HepG2 (cell line): ENCODE measurements around the gene PCBP2. TPM values are rescaled to one million over a fixed set of nuclear protein-coding genes. Genes with fewer than 3 reads are reported as not detected.
A peak's percentile ranks its signal among the peaks of the same experiment; 100 is the strongest.

ENCODE experiments used
- ETV6 ChIP-seq: sonication (generic); formaldehyde crosslinking; conservative IDR thresholded peaks from 2 replicates; pipeline ENCODE4 v1.4.0; 2020; ENCODE audit warnings: missing genetic modification reagents
- HIVEP1 ChIP-seq: sonication (generic); formaldehyde crosslinking; IDR thresholded peaks from 2 replicates; pipeline ENCODE4 v1.4.0; 2020; ENCODE audit warnings: mild to moderate bottlenecking, missing genetic modification reagents
- HMGA1 ChIP-seq: sonication (generic); formaldehyde crosslinking; conservative IDR thresholded peaks from 2 replicates; pipeline ENCODE4 v1.4.0; 2020; ENCODE audit warnings: missing genetic modification reagents
- MYC ChIP-seq: sonication (generic); formaldehyde crosslinking; IDR thresholded peaks from 2 replicates; pipeline ENCODE4 v1.9.0; 2021; ENCODE audit warnings: missing genetic modification reagents, borderline replicate concordance
- NFE2L1 ChIP-seq: sonication (generic); formaldehyde crosslinking; IDR thresholded peaks from 2 replicates; pipeline ENCODE4 v1.4.0; 2020; ENCODE audit warnings: missing genetic modification reagents, mild to moderate bottlenecking, borderline replicate concordance
- NFIC ChIP-seq: IDR thresholded peaks from 2 replicates; pipeline ENCODE4 v1.6.1; 2012; ENCODE audit warnings: mild to moderate bottlenecking, low read length, inconsistent platforms
- NR1H2 ChIP-seq: sonication (generic); formaldehyde crosslinking; IDR thresholded peaks from 2 replicates; pipeline ENCODE4 v1.8.1; 2022; ENCODE audit warnings: low read depth, missing genetic modification reagents, borderline replicate concordance
- SNAPC2 ChIP-seq: sonication (generic); formaldehyde crosslinking; IDR thresholded peaks from 2 replicates; pipeline ENCODE4 v1.8.1; 2022; ENCODE audit warnings: mild to moderate bottlenecking, missing genetic modification reagents
- ZBTB46 ChIP-seq: sonication (generic); formaldehyde crosslinking; IDR thresholded peaks from 2 replicates; pipeline ENCODE4 v1.4.0; 2020; ENCODE audit warnings: mild to moderate bottlenecking, missing genetic modification reagents, borderline replicate concordance
- ZHX1 ChIP-seq: sonication (generic); formaldehyde crosslinking; IDR thresholded peaks from 2 replicates; pipeline ENCODE4 v1.8.1; 2022; ENCODE audit warnings: low read depth, mild to moderate bottlenecking, missing genetic modification reagents
- ZMAT5 ChIP-seq: sonication (generic); formaldehyde crosslinking; IDR thresholded peaks from 2 replicates; pipeline ENCODE4 v1.5.0; 2020; ENCODE audit warnings: mild to moderate bottlenecking, low read depth, missing genetic modification reagents, borderline replicate concordance
- ZMYM3 ChIP-seq: sonication (generic); formaldehyde crosslinking; IDR thresholded peaks from 2 replicates; pipeline ENCODE4 v1.5.1; 2020; ENCODE audit warnings: mild to moderate bottlenecking, missing genetic modification reagents
- ZNF282 ChIP-seq: fragments of 450-650 bp; IDR thresholded peaks from 2 replicates; pipeline ENCODE4 v1.6.1; 2018; ENCODE audit not compliant: partially characterized antibody
- ZNF564 ChIP-seq: sonication (generic); formaldehyde crosslinking; IDR thresholded peaks from 2 replicates; pipeline ENCODE4 v1.8.1; 2023; ENCODE audit warnings: mild to moderate bottlenecking, missing genetic modification reagents
- ZNF775 ChIP-seq: sonication (generic); formaldehyde crosslinking; IDR thresholded peaks from 2 replicates; pipeline ENCODE4 v1.4.0; 2020; ENCODE audit warnings: missing genetic modification reagents, mild to moderate bottlenecking, moderate library complexity, borderline replicate concordance
- ZNF879 ChIP-seq: sonication (generic); formaldehyde crosslinking; IDR thresholded peaks from 2 replicates; pipeline ENCODE4 v1.8.1; 2023; ENCODE audit warnings: missing genetic modification reagents
- polyA plus RNA-seq, 8 experiments: library from polyadenylated mRNA; depleted of rRNA in 3 of 8; stranded (reverse) in 7 of 8; unstranded in 1 of 8; fragments of >200 nt; fragmentation: Illumina TruSeq in 4 of 8; extraction: Trizol in 4 of 8; gene quantifications; 2 replicates each; pipeline versions ENCODE4 v1.2.1 to v1.2.3, GENCODE V29; 2011 to 2016; ENCODE audit warnings: low read depth in 4 of 8, missing spikeins in 1 of 8, mixed read lengths in 1 of 8; ENCODE audit not compliant: insufficient read depth in 1 of 8
- total RNA-seq, 5 experiments: library from RNA; depleted of rRNA; stranded (reverse); fragments of >200 nt; fragmentation: Illumina TruSeq; extraction: Trizol; gene quantifications; 2 replicates each; pipeline ENCODE4 v1.2.3, GENCODE V29; 2016; ENCODE audit warnings: low read depth in 1 of 5
- TF ChIP-seq, protein P1 (sequence below): sonication (generic); formaldehyde crosslinking; IDR thresholded peaks from 2 replicates; pipeline ENCODE4 v1.8.1; 2023; ENCODE audit warnings: mild to moderate bottlenecking, moderate library complexity, missing genetic modification reagents
- TF ChIP-seq, protein P2 (sequence below): sonication (generic); formaldehyde crosslinking; IDR thresholded peaks from 2 replicates; pipeline ENCODE4 v1.8.0; 2022; ENCODE audit warnings: low read depth, missing genetic modification reagents
- TF ChIP-seq, protein P3 (sequence below): sonication (generic); formaldehyde crosslinking; IDR thresholded peaks from 2 replicates; pipeline ENCODE4 v1.8.0; 2022; ENCODE audit warnings: missing genetic modification reagents, mild to moderate bottlenecking, moderate library complexity, borderline replicate concordance

PCBP2 gene
- total and polyA plus RNA-seq, 2 of the 13 experiments (the other 11 are each of a cell fraction or from before 2014, with no cell fraction given): 154 to 345 TPM

- TF ChIP-seq ZBTB46 (CRISPR knock-in tag) (no peak), ZNF564 (CRISPR knock-in tag) (peak; percentile 57; the same call in 1 of the 2 replicates), HMGA1 (CRISPR knock-in tag) (no peak), HIVEP1 (CRISPR knock-in tag) (no peak), ZHX1 (CRISPR knock-in tag) (no peak), ZNF282 (no peak), NFIC (no peak), SNAPC2 (CRISPR knock-in tag) (no peak), ZMYM3 (CRISPR knock-in tag) (no peak), MYC (CRISPR knock-in tag) (peak; percentile 29; the same call in 1 of the 2 replicates), ZMAT5 (CRISPR knock-in tag) (no peak), NFE2L1 (CRISPR knock-in tag) (no peak), ZNF879 (CRISPR knock-in tag) (no peak), ZNF775 (no peak), ETV6 (CRISPR knock-in tag) (no peak), NR1H2 (CRISPR knock-in tag) (no peak)
- TF ChIP-seq, protein P1, sequence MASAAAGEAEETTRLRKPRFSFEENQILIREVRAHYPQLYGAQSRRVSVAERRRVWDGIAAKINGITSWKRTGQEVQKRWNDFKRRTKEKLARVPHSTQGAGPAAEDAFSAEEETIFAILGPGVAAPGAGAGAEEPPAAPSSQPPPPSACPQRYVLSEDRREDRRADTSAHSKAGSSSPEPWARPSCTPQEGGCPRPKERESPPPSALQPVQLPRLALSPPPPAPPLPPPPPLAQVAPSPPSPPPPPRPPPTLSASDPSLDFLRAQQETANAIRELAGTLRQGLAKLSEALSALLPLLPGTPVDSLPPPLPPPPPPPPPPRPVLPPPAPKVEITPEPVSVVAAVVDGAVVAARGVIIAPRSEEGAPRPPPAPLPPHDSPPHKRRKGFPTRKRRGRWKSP: 0 out of 2 replicates have a peak, but pooled peaks have one; percentile 25
- TF ChIP-seq, protein P2, sequence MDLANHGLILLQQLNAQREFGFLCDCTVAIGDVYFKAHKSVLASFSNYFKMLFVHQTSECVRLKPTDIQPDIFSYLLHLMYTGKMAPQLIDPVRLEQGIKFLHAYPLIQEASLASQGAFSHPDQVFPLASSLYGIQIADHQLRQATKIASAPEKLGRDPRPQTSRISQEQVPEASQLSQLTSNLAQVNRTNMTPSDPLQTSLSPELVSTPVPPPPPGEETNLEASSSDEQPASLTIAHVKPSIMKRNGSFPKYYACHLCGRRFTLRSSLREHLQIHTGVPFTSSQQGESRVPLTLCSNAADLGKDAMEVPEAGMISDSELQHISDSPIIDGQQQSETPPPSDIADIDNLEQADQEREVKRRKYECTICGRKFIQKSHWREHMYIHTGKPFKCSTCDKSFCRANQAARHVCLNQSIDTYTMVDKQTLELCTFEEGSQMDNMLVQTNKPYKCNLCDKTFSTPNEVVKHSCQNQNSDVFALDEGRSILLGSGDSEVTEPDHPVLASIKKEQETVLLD (CRISPR knock-in tag): no peak
- TF ChIP-seq, protein P3, sequence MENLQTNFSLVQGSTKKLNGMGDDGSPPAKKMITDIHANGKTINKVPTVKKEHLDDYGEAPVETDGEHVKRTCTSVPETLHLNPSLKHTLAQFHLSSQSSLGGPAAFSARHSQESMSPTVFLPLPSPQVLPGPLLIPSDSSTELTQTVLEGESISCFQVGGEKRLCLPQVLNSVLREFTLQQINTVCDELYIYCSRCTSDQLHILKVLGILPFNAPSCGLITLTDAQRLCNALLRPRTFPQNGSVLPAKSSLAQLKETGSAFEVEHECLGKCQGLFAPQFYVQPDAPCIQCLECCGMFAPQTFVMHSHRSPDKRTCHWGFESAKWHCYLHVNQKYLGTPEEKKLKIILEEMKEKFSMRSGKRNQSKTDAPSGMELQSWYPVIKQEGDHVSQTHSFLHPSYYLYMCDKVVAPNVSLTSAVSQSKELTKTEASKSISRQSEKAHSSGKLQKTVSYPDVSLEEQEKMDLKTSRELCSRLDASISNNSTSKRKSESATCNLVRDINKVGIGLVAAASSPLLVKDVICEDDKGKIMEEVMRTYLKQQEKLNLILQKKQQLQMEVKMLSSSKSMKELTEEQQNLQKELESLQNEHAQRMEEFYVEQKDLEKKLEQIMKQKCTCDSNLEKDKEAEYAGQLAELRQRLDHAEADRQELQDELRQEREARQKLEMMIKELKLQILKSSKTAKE (CRISPR knock-in tag): no peak
These were observed 10.7 kb upstream of the PCBP2 start, which contains the start of gene PRR13 (continued) for GRCh38 chr12:53441040-53441833.
